Nephron progenitor cell (in vitro differentiated cells): ENCODE measurements around the gene PKP1.
"Not testable (repeated sequence)": the region's sequence is repeated elsewhere in the genome, so short reads cannot be mapped to it uniquely, and the experiment has no call there.

Source experiments
- DNase-seq: peaks from one replicate; pipeline ENCODE4 v3.0.0; 2021
- H3K27ac Mint-ChIP-seq: 2 replicates; pipeline ENCODE4 v1.8.0; 2021; ENCODE audit warnings: mild to moderate bottlenecking, moderate library complexity, mixed read lengths
- H3K27me3 Mint-ChIP-seq: 2 replicates; pipeline ENCODE4 v1.8.0; 2021; ENCODE audit warnings: mild to moderate bottlenecking, low read depth, mixed read lengths; ENCODE audit not compliant: poor library complexity
- H3K36me3 Mint-ChIP-seq: 2 replicates; pipeline ENCODE4 v1.8.0; 2021; ENCODE audit warnings: low read depth, mixed read lengths
- H3K4me1 Mint-ChIP-seq: 2 replicates; pipeline ENCODE4 v1.8.0; 2021; ENCODE audit warnings: mixed read lengths
- H3K4me3 Mint-ChIP-seq: 2 replicates; pipeline ENCODE4 v1.8.0; 2021; ENCODE audit warnings: mild to moderate bottlenecking, moderate library complexity, mixed read lengths
- H3K9me3 Mint-ChIP-seq: 2 replicates; pipeline ENCODE4 v1.8.0; 2021; ENCODE audit warnings: mild to moderate bottlenecking, moderate library complexity, mixed read lengths
- TF ChIP-seq, protein P1 (sequence below): fragments of 200-600 bp; sonication (generic); IDR thresholded peaks from 2 replicates; pipeline ENCODE4 v1.5.0; 2021; ENCODE audit warnings: antibody characterized with exemption

The PKP1 gene

DNA sequence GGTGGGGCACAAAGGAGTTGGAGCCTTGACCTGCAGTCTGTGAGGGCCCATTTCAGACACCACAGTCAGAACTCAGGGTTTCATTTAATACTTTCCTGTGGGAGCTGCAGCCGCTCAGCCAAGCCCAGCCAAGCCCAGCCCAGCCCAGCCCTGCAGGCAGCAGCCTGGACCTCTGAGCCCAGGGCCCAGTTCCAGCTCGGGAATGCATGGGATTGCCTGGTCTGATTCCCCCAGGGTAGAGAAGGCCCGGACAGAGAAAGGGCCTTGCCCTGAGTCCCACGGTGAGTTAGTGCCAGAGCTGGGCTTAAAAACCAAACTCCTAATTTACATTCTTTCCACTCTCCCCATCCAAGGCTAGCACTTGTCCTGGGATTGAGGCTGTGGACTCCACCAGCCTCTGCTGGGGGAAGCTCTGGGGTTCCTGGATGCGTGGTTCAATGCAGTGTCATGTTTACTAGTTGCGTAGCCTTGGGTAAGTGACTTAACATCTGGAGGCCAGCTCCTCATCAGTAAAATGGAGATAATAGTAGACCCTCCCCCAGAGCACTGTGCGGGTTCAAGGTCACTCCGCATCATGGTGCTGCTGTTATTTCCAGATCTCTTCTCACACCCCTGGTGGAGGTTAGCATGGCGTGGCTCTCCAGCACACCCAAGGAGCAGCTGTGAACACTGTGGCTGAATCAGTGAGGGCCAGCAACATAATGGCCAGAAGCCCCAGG is 29.2 kb upstream of the PKP1 start:
- Mint-ChIP-seq H3K9me3 (no peaks in the 10 kb centered on the region), H3K4me1 (peaks cover 6% of the 10 kb centered on the region), H3K4me3 (no peak overlapping the region), H3K36me3 (no peaks in the 10 kb centered on the region), H3K27me3 (peaks cover 7% of the 10 kb centered on the region), H3K27ac (no peak overlapping the region)
- no peak for DNase-seq
- TF ChIP-seq, protein P1, sequence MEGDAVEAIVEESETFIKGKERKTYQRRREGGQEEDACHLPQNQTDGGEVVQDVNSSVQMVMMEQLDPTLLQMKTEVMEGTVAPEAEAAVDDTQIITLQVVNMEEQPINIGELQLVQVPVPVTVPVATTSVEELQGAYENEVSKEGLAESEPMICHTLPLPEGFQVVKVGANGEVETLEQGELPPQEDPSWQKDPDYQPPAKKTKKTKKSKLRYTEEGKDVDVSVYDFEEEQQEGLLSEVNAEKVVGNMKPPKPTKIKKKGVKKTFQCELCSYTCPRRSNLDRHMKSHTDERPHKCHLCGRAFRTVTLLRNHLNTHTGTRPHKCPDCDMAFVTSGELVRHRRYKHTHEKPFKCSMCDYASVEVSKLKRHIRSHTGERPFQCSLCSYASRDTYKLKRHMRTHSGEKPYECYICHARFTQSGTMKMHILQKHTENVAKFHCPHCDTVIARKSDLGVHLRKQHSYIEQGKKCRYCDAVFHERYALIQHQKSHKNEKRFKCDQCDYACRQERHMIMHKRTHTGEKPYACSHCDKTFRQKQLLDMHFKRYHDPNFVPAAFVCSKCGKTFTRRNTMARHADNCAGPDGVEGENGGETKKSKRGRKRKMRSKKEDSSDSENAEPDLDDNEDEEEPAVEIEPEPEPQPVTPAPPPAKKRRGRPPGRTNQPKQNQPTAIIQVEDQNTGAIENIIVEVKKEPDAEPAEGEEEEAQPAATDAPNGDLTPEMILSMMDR = no peak

DNA sequence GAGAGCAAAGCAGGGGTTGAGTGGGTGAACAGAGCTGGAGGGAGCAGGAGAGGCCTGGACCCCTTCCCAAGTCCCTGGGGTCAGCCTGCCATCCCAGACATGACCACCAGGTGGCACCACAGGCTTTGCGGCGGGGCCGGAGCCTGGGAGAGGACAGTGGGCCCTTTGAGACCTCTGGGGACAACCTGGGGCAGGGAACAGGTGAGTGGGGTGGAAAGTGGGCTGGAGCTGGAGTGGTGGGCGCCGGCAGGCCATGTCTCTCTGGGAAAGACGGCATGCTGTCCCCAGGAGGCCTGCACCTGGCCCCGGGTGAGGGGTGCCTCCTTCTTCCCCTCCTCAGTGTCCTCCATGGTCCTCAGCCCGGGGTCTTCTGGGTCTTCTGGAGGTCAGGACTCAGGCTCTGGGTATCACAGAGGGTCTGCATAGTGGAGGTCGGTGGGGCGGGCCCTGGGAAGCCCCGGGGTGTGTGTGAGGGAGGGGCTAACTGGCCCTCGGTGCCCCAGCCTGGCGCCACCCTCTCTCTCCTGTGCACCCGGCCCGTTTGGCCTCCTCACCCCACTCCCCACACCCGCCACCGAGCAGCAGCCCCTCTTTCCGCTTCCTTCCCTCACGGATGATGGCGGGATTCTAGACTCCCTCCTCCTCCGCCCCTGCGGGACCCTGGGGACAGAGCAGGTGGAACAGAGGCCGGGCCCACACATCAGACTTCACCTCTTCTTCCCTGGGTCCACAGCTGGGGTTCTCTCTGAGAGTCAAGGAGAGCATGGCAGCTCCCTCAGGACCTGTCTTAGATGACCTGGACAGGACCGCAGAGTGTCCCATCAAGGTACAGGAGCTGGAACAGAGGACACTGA is 28.5 kb upstream of the PKP1 start:
- H3K27me3 Mint-ChIP-seq = peaks cover 7% of the 10 kb centered on the region
- no peak overlapping the region for H3K27ac Mint-ChIP-seq
- TF ChIP-seq, protein P1 = peak; percentile 97
- H3K9me3 Mint-ChIP-seq = no peaks in the 10 kb centered on the region
- peaks cover 6% of the 10 kb centered on the region for H3K4me1 Mint-ChIP-seq
- H3K4me3 Mint-ChIP-seq = no peak overlapping the region
- peak; percentile 95 for DNase-seq
- H3K36me3 Mint-ChIP-seq = no peaks in the 10 kb centered on the region

DNA sequence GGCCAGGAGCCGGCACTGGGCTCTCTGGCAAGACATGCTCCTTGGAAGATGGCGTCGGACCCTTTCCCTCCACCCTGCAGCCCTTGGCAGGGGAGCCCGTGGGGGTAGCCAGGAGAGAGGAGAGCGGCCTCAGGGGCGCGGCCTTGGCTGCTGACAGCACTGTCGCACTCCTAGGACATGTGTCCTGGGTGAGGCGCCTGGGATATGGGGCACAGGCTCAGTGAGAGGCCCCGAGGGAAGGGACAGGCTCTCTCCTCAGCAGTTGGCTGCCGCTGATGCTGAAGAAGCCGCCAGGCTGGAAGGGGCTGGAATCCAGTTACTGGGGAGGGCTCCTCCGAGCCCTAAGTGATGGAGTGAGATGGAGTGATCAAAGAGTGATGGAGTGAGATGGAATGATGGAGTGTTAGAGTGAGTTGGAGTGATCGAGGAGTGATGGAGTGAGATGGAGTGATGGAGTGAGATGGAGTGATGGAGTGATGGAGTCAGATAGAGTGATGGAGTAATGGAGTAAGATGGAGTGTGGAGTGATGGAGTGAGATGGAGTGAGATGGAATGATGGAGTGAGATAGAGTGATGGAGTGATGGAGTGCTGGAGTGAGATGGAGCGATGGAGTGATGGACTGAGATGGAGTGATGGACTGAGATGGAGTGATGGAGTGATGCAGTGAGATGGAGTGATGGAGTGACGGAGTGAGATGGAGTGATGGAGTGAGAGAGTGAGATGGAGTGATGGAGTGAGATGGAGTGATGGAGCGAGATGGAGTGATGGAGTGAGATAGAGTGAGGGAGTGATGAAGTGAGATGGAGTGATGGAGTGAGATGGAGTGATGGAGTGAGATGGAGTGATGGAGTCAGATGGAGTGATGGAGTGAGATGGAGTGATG is 27.6 kb upstream of the PKP1 start:
- TF ChIP-seq, protein P1 = no peak
- Mint-ChIP-seq H3K4me1 (peaks cover 11% of the 10 kb centered on the region), H3K27ac (no peak overlapping the region), H3K4me3 (no peak overlapping the region), H3K36me3 (no peaks in the 10 kb centered on the region), H3K27me3 (peaks cover 16% of the 10 kb centered on the region), H3K9me3 (no peaks in the 10 kb centered on the region)
- no peak for DNase-seq

DNA sequence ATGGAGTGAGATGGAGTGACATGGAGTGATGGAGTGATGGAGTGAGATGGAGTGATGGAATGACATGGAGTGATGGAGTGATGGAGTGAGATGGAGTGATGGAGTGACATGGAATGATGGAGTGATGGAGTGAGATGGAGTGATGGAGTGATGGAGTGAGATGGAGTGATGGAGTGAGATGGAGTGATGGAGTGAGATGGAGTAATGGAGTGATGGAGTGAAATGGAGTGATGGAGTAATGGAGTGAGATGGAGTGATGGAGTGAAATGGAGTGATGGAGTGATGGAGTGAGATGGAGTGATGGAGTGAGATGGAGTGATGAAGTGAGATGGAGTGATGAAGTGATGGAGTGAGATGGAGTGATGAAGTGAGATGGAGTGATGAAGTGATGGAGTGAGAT is 25.2 kb upstream of the PKP1 start:
- H3K4me3 Mint-ChIP-seq, H3K9me3 Mint-ChIP-seq, H3K4me1 Mint-ChIP-seq, H3K27ac Mint-ChIP-seq, H3K36me3 Mint-ChIP-seq, DNase-seq: not testable (repeated sequence)
- H3K27me3 Mint-ChIP-seq = peaks cover 31% of the 10 kb centered on the region

DNA sequence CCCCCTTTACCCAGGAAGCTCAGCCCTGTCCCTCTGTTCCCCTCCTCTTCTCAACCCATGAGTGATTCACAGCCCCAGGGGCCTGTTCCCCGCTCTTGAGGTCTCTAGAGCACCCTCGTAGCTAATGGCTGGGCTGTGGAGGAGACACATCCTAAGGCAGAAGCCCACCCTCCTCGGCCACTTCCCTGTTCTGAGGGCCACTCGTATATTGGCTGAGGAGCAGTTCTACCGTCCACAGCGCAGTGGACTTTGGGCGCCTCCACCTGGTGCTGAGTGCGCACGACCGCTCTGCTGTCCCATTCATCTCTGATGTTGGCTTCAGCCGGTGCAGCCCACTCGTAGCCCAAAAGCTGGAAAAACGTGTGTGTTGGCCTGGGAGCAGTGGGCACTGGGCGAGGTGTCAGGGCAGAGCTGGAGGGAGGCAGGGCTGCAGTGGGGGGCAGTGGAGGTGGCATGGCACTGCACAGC is 24.5 kb upstream of the PKP1 start:
- no peak for DNase-seq
- Mint-ChIP-seq H3K27ac (no peak overlapping the region), H3K36me3 (no peaks in the 10 kb centered on the region), H3K27me3 (peaks cover 27% of the 10 kb centered on the region), H3K4me3 (no peak overlapping the region), H3K9me3 (no peaks in the 10 kb centered on the region), H3K4me1 (peaks cover 12% of the 10 kb centered on the region)
- TF ChIP-seq, protein P1 = no peak
